T-helper 17 cell (primary cell): ENCODE data around the gene IER5L. TPM values are rescaled to one million over a fixed set of nuclear protein-coding genes. Genes with fewer than 3 reads are reported as not detected.

Experiments
- ATAC-seq: fragments of 150-1000 bp; cut with Tn5 transposase; 2 replicates; pipeline ENCODE4 v1.10.0; 2021; ENCODE audit warnings: mild to moderate bottlenecking, moderate library complexity
- DNase-seq, 3 donors: peaks; one replicate each; pipeline versions ENCODE4 v3.0.0 to v3.0.0-alpha.2; 2020 to 2021
- H3K9me3 ChIP-seq: one replicate; pipeline ENCODE4 v1.7.0; 2013; ENCODE audit warnings: low read length, mild to moderate bottlenecking; ENCODE audit not compliant: control insufficient read depth, poor library complexity, severe bottlenecking
- H3K27ac Mint-ChIP-seq: one replicate; pipeline ENCODE4 v1.8.0; 2022; ENCODE audit warnings: mild to moderate bottlenecking, moderate library complexity, mixed read lengths
- H3K27me3 Mint-ChIP-seq: one replicate; pipeline ENCODE4 v1.8.0; 2022; ENCODE audit warnings: mixed read lengths
- H3K36me3 Mint-ChIP-seq: one replicate; pipeline ENCODE4 v1.8.0; 2022; ENCODE audit warnings: low read depth, mixed read lengths
- H3K4me1 Mint-ChIP-seq: one replicate; pipeline ENCODE4 v1.8.0; 2022; ENCODE audit warnings: mild to moderate bottlenecking, mixed read lengths
- H3K4me3 Mint-ChIP-seq: one replicate; pipeline ENCODE4 v1.8.0; 2022; ENCODE audit warnings: mild to moderate bottlenecking, moderate library complexity, mixed read lengths
- total RNA-seq, 4 donors: library from RNA in 2 of 4; stranded (reverse) in 2 of 4; gene quantifications; one replicate each; pipeline ENCODE4 v1.2.3 and lab custom pipeline; 2022 to 2026

Gene IER5L
- total RNA-seq, 2 donors from 2014 or later: 2.4 to 3.1 TPM

GRCh38 chr9:129183495-129184218 is 5.6 kb upstream of the IER5L start:
- Mint-ChIP-seq H3K27me3 (no peaks in the 10 kb centered on the region), H3K27ac (no peak overlapping the region), H3K36me3 (no peaks in the 10 kb centered on the region), H3K4me3 (no peak overlapping the region), H3K4me1 (peaks cover 6% of the 10 kb centered on the region)
- peaks cover 3% of the 10 kb centered on the region for H3K9me3 ChIP-seq
- DNase-seq (no peak), ATAC-seq (no peak)

- no peak overlapping the region for H3K27ac Mint-ChIP-seq
- H3K36me3 Mint-ChIP-seq: no peaks in the 10 kb centered on the region
- H3K4me3 Mint-ChIP-seq: no peak overlapping the region
- ATAC-seq (no peak), DNase-seq (no peak)
- H3K9me3 ChIP-seq: peaks cover 3% of the 10 kb centered on the region
- peaks cover 8% of the 10 kb centered on the region for H3K4me1 Mint-ChIP-seq
- H3K27me3 Mint-ChIP-seq: no peaks in the 10 kb centered on the region
These were observed 4.8 kb upstream of the IER5L start for GRCh38 chr9:129182625-129183494.

DNA sequence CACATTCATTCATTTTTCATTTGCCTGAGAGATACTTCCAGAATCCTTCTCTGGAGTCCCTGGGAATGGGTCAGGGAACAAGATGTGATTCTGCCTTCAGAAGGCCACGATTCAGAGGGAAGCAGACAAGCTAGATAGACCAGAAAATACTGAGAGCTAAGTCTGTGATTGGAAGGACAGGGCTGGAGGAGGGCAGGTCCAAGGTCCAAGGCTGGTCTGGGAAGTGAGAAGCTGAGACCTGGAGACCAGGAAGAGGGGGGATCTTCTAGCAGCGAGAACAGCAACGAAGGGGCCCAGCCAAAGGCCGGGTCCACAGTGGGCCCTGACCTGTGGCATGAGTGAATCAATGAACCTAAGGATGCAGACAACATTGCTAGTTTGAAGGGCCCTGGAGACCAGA is 4.1 kb upstream of the IER5L start:
- peaks cover 10% of the 10 kb centered on the region for H3K4me1 Mint-ChIP-seq
- DNase-seq (no peak), ATAC-seq (no peak)
- H3K4me3 Mint-ChIP-seq: no peak overlapping the region
- no peaks in the 10 kb centered on the region for H3K27me3 Mint-ChIP-seq
- peak overlapping the region; percentile 14 for H3K27ac Mint-ChIP-seq
- no peaks in the 10 kb centered on the region for H3K36me3 Mint-ChIP-seq
- H3K9me3 ChIP-seq: peaks cover under 1% of the 10 kb centered on the region

DNA sequence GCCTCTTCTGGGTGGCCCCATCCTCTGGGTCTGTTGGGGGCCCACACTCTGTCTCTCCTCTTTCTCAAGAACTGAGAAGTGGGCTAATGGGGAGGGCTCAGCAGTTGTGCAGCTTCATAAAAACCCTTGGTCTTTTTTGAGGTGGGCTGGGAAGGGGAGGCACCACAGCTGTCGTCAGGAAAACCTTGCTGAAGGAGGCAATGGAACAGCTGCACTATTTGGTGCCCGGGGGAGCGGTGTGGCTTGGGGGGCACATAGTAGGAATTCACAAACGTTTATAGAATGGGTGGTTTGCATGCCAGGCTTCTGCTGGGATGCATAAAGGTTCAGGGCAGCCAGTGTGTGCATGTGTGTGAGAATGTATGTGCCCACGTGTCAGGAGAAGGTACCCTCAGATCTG is 3.2 kb upstream of the IER5L start:
- Mint-ChIP-seq H3K27me3 (no peaks in the 10 kb centered on the region), H3K27ac (no peak overlapping the region), H3K4me1 (peaks cover 10% of the 10 kb centered on the region), H3K36me3 (no peaks in the 10 kb centered on the region), H3K4me3 (no peak overlapping the region)
- no peaks in the 10 kb centered on the region for H3K9me3 ChIP-seq
- DNase-seq: no peak
- ATAC-seq: no peak

DNA sequence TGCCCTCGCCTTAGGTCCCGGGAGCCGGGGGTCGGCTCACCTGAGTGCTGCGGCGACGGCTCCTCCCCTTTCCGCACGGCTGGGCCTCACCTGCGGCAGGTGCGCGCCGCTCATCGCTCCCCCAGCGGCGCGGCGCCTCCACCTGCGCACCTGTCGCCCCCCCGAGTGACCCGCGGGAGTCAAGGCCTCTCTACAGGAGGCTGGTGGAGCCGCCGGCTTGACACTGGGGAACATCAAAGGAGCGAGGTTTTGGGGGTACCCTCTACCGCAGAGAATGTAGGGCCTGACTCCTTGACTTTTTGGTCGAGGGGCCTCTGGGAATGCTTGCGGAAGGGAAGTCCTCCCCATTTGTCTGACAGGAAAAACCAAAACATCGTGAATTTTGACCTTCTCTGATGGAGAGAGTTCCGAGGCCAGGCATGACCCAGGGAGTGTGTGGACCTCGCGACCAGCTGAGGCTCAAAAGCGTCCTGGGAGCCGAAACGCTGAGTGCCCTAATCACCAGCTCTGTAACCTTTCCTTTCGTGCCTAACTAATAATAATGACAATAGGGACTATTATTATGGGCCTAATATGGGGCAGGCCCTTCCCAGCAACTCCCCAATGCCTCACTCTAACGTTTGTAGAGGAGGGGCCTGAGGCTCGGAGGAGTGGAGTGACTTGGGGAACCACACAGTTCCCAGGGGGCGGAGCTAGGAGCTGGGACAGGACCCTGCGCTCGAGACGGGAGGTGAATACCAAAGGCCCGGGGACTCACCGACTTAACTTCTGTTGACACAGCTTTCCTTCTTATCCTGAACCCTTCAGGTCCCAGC is 714 bp upstream of the IER5L start:
- peaks cover 6% of the 10 kb centered on the region for H3K4me1 Mint-ChIP-seq
- H3K27me3 Mint-ChIP-seq: no peaks in the 10 kb centered on the region
- ATAC-seq (no peak), DNase-seq (no peak)
- H3K36me3 Mint-ChIP-seq: no peaks in the 10 kb centered on the region
- no peaks in the 10 kb centered on the region for H3K9me3 ChIP-seq
- no peak overlapping the region for H3K27ac Mint-ChIP-seq
- no peak overlapping the region for H3K4me3 Mint-ChIP-seq

- DNase-seq (no peak), ATAC-seq (peak; percentile 7)
- Mint-ChIP-seq H3K36me3 (no peaks in the 10 kb centered on the region), H3K27me3 (peaks cover 7% of the 10 kb centered on the region), H3K4me3 (peak overlapping the region; percentile 87), H3K4me1 (peaks cover 8% of the 10 kb centered on the region), H3K27ac (no peak overlapping the region)
- no peaks in the 10 kb centered on the region for H3K9me3 ChIP-seq
These were observed 644 bp downstream of the IER5L start for GRCh38 chr9:129177443-129177790.

- DNase-seq (no peak), ATAC-seq (no peak)
- Mint-ChIP-seq H3K4me3 (peak overlapping the region; percentile 91), H3K27me3 (peaks cover 7% of the 10 kb centered on the region), H3K4me1 (peaks cover 8% of the 10 kb centered on the region), H3K36me3 (no peaks in the 10 kb centered on the region), H3K27ac (no peak overlapping the region)
- no peaks in the 10 kb centered on the region for H3K9me3 ChIP-seq
These were observed 1.2 kb downstream of the IER5L start for GRCh38 chr9:129176701-129177442.

DNA sequence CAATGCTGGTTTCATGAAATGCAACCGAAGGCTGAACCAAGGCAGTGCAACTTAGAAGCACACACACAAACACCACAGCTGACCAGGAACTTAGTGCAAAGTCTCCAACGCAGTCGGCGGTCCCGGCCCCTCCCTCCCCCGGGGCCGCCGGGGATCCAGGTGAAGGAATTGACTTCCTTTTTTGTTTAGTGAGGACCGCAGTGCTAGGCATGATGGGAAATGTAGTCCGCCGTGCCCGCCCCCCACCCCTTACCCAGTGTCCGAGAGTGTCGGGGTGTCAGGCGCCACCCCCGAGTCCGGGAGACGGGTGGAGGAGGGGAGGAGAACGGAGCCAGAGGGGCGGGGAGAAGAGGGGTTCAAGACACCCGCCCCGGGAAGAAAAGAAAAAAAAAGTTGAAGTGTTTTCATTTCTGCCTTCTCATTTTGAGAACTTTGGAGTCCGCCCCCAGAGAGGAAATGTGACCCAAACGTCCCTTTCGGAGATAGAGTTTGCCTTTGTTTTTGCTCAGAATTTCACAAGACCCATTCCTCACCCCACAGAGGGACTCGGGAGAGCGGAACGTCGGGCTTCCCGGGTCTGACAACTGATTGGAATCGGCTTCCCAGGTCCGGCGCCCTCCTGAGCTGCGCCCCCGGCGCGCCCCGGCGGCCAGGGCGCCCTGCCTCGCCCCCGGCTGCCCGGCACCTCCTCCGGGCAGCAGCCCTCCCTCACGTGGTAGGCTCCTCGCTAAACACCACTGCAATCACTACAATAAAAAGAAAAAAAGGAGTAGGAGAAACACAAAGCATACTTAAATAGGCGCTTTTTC is 2.0 kb downstream of the IER5L start:
- no peaks in the 10 kb centered on the region for H3K9me3 ChIP-seq
- Mint-ChIP-seq H3K4me1 (peaks cover 8% of the 10 kb centered on the region), H3K36me3 (no peaks in the 10 kb centered on the region), H3K27ac (peak overlapping the region; percentile 14), H3K4me3 (peak overlapping the region; percentile 91), H3K27me3 (peaks cover 7% of the 10 kb centered on the region)
- peak in 1 of 3 donors; percentile 20 for DNase-seq
- ATAC-seq: peak; percentile 9

GRCh38 chr9:129175515-129175824 is 2.6 kb downstream of the IER5L start:
- DNase-seq (no peak), ATAC-seq (no peak)
- peaks cover 8% of the 10 kb centered on the region for H3K4me1 Mint-ChIP-seq
- H3K27ac Mint-ChIP-seq: peak overlapping the region; percentile 14
- H3K36me3 Mint-ChIP-seq: no peaks in the 10 kb centered on the region
- peaks cover 7% of the 10 kb centered on the region for H3K27me3 Mint-ChIP-seq
- peak overlapping the region; percentile 91 for H3K4me3 Mint-ChIP-seq
- H3K9me3 ChIP-seq: no peaks in the 10 kb centered on the region

GRCh38 chr9:129174724-129175514 is 3.1 kb downstream of the IER5L start:
- peak overlapping the region; percentile 91 for H3K4me3 Mint-ChIP-seq
- H3K4me1 Mint-ChIP-seq: peaks cover 8% of the 10 kb centered on the region
- peaks cover 7% of the 10 kb centered on the region for H3K27me3 Mint-ChIP-seq
- H3K9me3 ChIP-seq: no peaks in the 10 kb centered on the region
- no peak for DNase-seq
- H3K36me3 Mint-ChIP-seq: no peaks in the 10 kb centered on the region
- H3K27ac Mint-ChIP-seq: peak overlapping the region; percentile 19
- no peak for ATAC-seq

DNA sequence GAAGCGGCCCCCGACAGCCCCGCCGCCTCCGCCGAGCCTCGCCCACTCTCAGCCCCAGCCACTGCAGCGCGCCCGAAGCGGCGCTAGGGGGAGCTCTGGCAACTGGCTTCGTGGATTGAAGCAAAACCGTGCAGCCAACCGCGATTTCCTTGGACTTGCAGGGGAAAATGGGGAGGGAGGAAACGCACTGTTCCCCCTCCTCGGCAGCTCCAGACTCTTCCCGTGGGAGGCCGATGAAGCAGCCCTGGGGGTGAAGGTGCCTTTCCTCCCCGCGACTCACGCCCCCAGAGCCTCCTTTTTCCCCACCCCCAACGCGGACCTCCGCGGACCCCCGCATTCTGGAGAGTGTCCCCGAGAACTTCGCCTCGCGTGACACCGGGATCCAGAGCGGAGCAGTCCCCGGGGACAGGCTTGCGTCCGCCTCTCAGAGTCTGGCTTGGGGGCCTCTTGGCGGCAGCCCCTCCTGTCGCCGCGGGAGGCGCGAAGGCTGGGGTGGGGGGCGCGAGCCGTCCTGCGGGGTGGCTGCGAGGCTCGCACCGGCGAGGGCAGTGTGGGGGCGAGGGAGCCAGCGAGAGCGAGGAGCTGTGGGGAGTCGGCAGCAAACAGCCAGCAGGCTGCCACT is 3.8 kb downstream of the IER5L start:
- Mint-ChIP-seq H3K4me1 (peaks cover 8% of the 10 kb centered on the region), H3K36me3 (no peaks in the 10 kb centered on the region), H3K27me3 (peaks cover 7% of the 10 kb centered on the region), H3K4me3 (peak overlapping the region; percentile 91), H3K27ac (peak overlapping the region; percentile 19)
- DNase-seq (peak; percentile 65 to 79 (median 67)), ATAC-seq (peak; percentile 31)
- H3K9me3 ChIP-seq: no peaks in the 10 kb centered on the region
